Stimulated activated naive CD8-positive, alpha-beta T cell treated with anti-CD3 and anti-CD28 coated beads, Interleukin-15, Interleukin-2, amounts not matched to agents 100 U/mL and 50 U/mL, for 24 hours (primary cell): ENCODE data around the gene DNAH6.
"Not testable (repeated sequence)": the region's sequence is repeated elsewhere in the genome, so short reads cannot be mapped to it uniquely, and the experiment has no call there.

Experiments used
- ATAC-seq: fragments of 150-1000 bp; cut with Tn5 transposase; one replicate; pipeline ENCODE4 v1.10.0; 2021
- DNase-seq: peaks from one replicate; pipeline ENCODE4 v3.0.0; 2021

DNAH6 gene

GRCh38 chr2:84839851-84840250 lies 323.6 kb downstream of the DNAH6 start:
- DNase-seq (no peak), ATAC-seq (no peak)

DNA sequence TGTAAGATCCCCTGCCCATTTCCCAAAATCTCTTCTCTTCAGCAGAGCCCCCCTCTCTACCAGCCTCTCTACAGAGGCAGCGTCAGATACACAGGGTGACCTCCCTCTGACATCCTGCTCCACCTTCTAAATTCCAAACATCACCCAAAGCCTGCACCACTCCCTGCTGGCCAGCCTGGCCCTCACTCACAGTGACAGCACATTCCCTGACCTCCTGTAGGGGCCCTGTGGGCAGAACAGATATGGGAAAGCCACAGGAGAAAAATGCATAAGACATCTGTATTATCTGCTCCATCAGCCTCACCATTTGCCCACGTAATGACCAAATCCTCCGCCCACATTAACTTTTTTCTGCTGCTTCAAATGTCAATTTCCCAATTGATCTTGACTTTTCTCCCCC lies 324.0 kb downstream of the DNAH6 start:
- ATAC-seq (peak; percentile 66), DNase-seq (no peak)

DNA sequence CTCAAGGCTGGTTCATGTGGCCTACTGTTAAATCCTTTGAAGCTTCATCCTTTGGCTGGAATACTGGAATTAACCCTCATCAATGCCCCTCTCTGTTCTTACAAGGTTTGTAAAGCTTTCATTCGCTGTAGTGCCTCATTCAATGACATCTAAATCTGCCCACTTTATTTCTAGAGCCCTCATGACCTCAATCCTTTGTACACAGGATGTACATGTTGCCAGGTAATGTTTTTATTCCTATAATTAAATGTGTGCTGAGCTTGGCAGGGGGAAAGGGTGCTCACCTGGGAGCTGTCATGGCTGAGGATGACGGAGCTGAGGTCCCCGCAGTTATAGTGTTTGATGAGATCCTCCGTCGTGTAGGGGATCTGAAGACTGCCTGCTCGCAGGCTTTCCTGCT lies 325.3 kb downstream of the DNAH6 start:
- DNase-seq (no peak), ATAC-seq (no peak)

- no peak for DNase-seq
Measured at GRCh38 chr2:84844141-84844540, 327.8 kb downstream of the DNAH6 start.

DNA sequence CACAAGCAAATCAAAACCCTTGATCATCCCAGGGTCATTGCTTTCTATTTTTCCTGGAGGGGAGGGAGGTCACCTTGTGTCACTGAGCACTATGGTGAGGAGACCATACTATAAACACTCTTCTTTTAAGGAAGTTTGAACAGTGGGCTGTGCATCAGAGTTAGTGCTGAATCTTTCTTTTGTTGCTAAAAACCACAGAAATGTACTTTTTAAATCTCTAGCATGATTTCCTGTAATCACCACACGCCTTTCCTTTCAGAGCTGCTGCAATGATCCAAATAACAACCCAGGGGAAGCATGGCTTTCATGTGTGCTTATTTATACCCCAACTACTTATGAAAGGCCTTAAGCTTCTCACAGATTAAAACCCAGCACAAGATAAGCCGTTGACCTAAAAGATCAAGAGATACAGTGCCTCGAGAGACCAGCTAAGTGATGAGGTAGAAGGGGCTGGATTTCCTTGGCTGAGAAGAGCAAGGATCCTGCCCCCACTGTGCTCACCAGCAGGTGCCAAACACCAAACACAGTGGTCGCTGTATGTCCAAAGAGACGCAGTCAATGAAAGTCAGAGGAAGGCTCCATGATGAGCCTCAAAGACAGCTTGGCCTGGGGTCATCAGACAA lies 329.9 kb downstream of the DNAH6 start:
- DNase-seq (no peak), ATAC-seq (peak; percentile 41)

More at GRCh38 chr2:84844141-84844540, 327.8 kb downstream of the DNAH6 start:
- peak; percentile 31 for ATAC-seq

GRCh38 chr2:84846741-84847142 lies 330.4 kb downstream of the DNAH6 start:
- ATAC-seq (no peak), DNase-seq (no peak)

DNA sequence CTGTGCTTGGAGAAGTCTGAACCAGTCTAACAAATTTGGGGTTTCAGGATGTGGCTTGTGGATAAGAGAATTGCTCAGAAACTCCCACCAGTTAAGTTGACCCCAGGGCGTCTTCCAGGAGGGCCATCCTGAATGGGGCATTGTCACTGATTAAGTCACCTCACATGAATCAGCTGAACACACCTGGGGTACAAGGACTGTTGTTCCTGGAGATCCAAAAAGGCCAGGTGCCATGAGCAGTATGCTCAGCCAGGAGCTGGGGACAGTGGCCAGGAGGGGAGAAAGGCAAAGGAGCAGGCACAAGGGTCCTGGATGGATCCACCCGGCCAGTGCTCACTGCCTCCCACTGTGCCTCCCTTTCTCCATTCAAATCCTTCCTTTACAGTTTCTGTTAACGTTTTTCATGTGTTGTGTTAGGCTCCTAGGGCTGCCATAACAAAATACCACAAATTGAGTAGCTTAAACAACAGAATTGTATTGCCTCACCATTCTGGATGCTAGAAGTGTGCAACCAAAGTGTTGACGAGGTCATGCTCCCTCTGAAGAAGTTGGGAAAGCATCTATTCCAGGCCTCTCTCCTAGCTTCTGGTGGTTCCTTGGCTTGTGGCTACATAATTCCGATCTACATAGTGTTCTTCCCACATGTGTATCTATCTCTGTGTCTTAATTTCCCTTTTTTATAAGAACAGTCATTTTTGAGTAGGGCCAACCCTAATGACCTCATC lies 331.2 kb downstream of the DNAH6 start:
- DNase-seq: no peak
- ATAC-seq: no peak

GRCh38 chr2:84849271-84849952 lies 333.1 kb downstream of the DNAH6 start:
- ATAC-seq (peak; percentile 52), DNase-seq (no peak)

DNA sequence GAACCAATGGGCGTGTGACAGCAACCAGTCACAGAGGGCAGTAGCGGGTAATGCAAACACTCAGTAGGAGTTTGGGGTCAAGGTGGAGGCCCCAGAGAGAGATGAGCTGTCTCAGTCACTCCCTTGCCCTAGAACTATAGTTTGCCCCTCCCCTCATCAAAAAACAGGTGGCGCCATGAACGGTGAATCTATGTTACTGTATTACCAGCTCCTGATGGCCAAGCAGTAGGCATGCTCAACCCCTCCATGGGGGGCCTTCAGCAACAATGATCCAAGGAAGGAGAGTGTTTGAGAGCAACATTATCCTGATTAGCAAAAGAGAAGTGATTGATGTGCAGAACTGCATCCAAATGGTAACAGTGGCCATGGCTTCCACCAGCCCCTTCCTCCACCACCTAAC lies 334.2 kb downstream of the DNAH6 start:
- DNase-seq: no peak
- ATAC-seq: no peak

- no peak for DNase-seq
Measured at GRCh38 chr2:84851876-84852275, 335.6 kb downstream of the DNAH6 start.

DNA sequence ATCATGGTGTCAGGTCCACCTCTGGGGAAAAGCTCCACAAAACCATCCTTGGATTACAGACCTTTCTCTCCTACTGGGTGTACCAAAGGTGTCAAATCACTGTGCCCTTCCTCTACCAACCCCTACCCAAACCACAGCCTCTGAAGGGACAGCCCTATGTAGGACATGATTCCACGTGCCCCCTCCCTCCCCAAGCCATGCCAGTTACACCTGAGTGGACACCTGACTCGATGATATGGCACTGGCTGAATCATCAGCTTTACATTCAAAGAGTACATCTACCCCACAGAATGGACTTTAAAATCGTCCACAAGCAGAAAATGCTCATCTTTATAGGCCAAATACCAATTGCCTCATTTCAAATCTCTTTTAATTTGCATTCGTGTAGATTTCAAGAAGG lies 338.6 kb downstream of the DNAH6 start:
- no peak for DNase-seq
- ATAC-seq: no peak

More at GRCh38 chr2:84851876-84852275, 335.6 kb downstream of the DNAH6 start:
- ATAC-seq: no peak

DNA sequence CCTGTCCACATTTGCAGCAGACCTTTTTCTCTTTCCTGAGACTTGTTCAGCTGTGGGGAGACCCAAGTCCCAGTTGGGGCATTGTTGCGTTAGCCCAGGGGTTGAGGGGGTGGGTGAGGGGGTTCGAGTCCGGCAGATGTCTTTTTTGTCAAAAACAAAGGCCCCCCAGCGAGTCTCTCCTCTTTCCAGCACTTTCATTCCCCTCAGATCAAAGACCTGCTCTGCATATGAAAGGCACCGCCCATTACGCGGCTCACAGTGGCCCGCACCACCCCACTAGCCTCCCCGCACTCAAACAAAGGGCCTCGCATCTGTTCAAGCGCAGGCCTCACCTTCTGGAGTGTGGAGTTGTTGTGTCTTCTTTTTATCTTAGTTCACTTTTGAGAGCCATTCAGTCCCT lies 339.4 kb downstream of the DNAH6 start:
- no peak for DNase-seq
- no peak for ATAC-seq

- DNase-seq (peak; percentile 52), ATAC-seq (peak; percentile 93)
Measured at GRCh38 chr2:84856787-84857186, 340.5 kb downstream of the DNAH6 start.

- DNase-seq: no peak
Measured at GRCh38 chr2:84857566-84857965, 341.3 kb downstream of the DNAH6 start.

DNA sequence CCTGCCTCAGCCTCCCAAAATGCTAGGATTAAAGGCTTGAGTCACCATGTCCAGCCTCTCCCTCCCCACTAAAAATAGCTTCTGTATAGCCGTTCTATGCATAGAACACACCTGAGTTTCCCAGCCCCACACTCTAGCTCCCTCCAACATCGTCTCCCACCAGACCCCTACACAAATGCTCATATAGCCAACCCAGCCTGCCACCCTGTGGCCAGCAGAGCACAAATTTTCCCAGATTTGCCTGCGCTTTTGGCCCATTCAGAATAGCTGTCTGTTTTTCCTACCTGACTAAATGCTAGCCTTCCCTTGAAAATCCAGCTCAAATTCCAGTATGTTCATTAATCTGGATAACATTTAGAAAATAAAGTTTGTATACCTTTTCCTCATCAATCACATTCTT lies 341.8 kb downstream of the DNAH6 start:
- ATAC-seq (no peak), DNase-seq (no peak)

More at GRCh38 chr2:84857566-84857965, 341.3 kb downstream of the DNAH6 start:
- no peak for ATAC-seq

DNA sequence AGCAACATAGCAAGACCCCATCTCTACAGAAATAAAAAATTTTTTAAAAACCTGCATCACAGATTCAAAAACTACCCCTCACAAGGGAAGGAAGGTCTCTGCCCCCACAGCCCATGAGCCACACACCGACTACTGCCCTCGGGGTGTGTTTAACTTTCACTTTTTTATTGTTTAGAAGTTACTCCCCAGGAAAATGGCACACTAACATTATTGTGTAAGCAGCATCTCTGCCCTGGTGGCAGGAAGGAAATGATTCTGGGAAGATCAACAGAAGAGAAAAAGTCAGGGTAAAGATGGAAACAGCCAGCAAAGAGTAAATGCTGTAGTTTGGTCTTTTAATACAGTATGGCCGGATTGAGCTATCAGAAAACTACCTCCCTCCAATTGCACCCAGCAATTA lies 342.6 kb downstream of the DNAH6 start:
- no peak for ATAC-seq
- no peak for DNase-seq

GRCh38 chr2:84861539-84861938 lies 345.2 kb downstream of the DNAH6 start:
- DNase-seq (no peak), ATAC-seq (no peak)

DNA sequence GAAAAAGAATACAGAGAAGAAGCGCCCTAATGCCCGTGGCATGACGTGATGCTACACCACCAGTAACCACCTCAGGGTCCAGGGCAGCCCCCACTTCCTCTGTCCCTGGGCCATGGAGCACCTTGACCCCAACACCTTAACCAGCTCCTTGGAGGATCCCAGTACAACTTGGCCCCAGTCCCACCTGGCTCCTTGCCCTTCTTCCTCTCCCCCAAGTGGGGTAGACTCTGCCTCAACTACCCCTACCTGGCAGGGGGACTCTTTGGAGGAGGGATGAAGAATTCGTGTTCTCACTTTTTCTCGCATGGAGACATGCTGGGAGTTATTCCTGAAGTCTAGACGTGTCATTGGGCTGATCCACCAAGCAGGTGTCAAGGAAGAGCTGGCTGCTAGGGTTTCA lies 345.7 kb downstream of the DNAH6 start:
- no peak for DNase-seq
- no peak for ATAC-seq

GRCh38 chr2:84865181-84865783 lies 349.0 kb downstream of the DNAH6 start:
- no peak for DNase-seq

DNA sequence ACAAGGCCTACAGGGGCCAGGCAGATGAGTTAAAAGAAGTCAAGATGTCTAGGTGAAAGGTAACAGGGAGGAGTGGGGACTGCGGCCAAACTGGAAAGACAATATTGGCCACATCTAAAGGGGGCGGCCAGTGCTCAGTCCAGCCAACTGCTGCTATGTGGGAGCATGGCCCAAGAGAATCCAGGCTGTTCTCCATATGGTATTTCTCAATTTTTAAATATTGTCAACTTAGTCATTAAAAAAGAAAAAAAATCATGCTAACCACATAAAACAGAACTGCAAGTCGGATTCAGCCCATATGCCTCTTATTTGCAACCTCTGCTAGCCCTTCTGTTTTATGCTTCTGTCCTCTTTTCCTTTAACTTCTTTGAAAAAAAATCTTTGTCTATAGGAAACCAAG lies 349.8 kb downstream of the DNAH6 start:
- ATAC-seq (no peak), DNase-seq (no peak)

More at GRCh38 chr2:84865181-84865783, 349.0 kb downstream of the DNAH6 start:
- ATAC-seq: no peak

- not testable (repeated sequence) for DNase-seq, ATAC-seq
Measured at GRCh38 chr2:84868327-84868726, 352.0 kb downstream of the DNAH6 start.
